Activated CD8-positive, alpha-beta memory T cell treated with anti-CD3 and anti-CD28 coated beads for 4 hours (primary cell): ENCODE measurements around the gene LMNA.

Experiments used
- DNase-seq, 2 donors: peaks; one replicate each; pipeline ENCODE4 v3.0.0-alpha.2; 2020; ENCODE audit warnings: low read depth in 2 of 2

Gene LMNA

DNA sequence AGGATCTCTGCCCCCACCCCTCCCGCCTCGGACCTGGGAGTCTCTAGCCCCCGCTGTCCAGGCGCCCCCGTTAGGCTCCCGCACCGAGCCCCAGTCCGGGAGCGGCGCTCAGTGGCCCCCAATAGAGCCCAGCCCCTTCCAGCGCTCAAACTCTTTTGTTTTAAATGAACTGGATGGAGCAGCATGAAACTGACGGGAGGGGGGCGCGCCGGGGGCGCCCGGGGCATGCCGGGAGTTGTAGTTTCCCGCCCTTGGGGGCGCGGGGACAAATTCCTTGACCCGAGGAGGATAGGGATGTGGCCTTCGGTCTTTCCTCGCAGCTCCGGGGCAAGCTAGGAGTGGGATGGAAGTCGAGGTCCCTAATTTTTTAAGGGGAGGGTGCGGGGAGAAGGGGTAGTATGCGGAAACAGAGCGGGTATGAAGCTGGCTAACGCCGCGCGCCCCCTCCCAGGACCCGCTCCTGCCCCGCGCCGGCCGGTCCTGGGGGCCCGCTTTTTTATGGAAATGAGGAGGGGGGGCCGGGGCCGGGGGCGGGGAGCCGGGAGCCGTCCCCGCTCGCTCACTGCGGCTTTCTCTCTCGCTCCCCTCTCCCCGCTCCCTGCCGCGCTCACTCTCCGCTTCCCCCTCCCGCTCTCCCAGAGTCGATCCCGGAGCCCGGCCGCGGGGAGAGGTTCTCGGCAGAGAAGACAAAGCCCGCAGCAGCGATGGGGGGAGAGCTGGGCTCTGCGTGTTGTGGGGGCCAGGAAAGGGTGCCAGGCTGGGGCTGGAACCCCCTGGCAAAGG, 32.0 kb upstream of the LMNA start, which contains the start of gene MEX3A:
TSS of gene MEX3A (minus strand) at position 157 of the 783 bp plus-strand sequence. CDS start 467 bp downstream, outside the sequence.
- DNase-seq: no peak

DNA sequence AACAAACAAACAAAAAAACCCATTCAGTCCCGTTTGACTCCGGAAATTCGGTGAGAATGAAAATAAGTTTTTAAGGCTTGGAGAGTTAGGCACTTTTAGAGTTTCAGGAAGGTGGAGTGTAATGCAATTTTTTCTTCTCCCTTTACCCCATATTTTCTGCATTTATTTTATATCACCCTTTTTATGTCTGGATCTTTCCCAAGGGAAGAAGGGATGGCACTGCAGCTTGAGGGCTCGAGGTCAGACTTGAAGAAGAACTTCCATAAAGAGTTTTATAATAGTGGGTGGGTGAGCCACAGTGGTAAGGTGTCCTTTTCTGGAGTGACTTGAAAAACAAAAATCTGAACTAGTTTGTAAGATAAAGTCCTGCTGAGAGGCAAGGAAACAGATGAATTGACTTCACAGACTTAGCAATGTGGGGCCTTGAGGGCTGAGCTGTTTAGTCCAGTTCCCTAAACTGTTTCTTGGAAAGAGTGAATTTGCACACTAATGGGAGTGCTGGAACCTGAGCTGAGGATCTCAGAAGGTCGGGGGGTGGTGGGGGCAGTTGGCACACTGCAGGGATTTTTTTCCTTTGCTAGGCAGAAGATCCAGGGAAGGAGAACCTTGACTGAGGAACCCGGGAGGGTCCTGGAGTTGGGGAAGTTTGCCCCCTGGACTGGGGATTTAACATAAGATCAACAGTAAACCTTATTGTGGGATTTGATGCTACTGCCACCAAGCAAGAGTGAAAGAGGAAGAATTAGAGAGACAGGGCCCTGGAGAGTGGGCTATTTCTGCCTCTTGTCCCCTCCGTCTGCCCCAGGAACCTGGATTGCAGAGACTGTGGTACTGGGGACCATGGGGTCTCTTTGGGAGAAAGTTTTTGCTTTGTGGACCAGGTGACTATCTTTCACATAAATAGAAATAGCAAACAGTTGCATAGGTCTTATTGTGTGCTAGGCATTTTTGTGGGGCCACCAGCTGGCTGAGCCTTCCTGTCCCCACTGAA, 30.4 kb upstream of the LMNA start:
- no peak for DNase-seq

GRCh38 chr1:156086256-156086662, 28.3 kb upstream of the LMNA start:
- no peak for DNase-seq

- DNase-seq: no peak
Measured at GRCh38 chr1:156089704-156090103, 24.8 kb upstream of the LMNA start.

GRCh38 chr1:156090138-156090839, 24.2 kb upstream of the LMNA start:
- DNase-seq: no peak

GRCh38 chr1:156090840-156091188, 23.7 kb upstream of the LMNA start:
- peak; percentile 79 to 80 for DNase-seq

GRCh38 chr1:156091610-156092009, 22.9 kb upstream of the LMNA start:
- DNase-seq: no peak

DNA sequence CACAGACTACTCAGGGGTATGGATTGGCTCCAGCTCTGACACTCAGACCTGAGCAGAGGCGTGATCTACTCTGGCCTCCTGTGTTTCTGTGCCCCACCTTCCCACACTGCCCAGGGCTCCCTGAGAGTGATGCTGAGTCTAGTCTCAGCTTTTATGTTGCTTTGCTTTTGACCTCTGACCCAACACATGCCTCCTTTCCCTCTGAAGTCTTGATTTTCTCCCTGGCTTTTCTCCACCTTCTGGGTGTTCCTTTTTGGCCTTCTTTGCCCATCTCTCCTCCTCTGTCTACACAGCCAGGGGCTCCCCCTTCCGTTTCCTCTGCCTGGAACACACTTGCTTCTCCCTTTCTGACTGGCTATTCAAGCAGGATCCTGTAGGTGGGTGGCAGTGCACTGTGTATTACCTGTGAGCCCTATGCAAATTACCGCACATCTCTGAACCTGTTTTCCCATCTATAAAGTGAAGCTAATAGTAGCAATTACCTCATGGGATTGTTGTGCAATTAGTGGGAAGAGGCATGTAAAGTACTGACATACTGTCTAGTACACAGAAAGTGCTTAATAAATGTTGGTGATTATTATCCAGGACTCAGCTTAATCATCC, 18.5 kb upstream of the LMNA start:
- no peak for DNase-seq

- peak; percentile 76 to 84 for DNase-seq
Measured at GRCh38 chr1:156096640-156097391, 17.7 kb upstream of the LMNA start.

- no peak for DNase-seq
Measured at GRCh38 chr1:156097499-156098178, 16.9 kb upstream of the LMNA start.

- no peak for DNase-seq
Measured at GRCh38 chr1:156098784-156099183, 15.7 kb upstream of the LMNA start.

GRCh38 chr1:156099282-156099681, 15.2 kb upstream of the LMNA start:
- DNase-seq: no peak

GRCh38 chr1:156100205-156100995, 14.1 kb upstream of the LMNA start:
- DNase-seq: no peak

DNA sequence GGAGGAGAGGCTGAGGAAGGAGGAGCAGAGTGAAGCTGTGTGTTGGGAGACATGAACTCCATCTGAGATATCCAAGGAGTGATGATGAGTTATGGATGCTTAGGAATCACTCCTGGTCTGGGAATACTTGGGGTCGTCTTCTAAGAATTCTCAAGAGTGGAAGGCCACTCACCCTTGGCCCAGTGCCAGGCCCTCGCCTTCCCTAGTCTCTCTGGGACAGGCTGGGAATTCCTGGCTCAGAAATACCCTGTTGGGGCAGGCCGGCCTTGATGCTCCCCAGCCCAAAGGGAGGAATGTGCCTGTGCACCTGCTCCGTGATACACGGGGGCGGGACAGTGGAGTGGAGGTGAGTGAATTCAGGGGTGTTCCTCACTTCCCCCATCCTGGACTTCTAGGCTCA, 12.6 kb upstream of the LMNA start:
- DNase-seq: no peak

- DNase-seq: no peak
Measured at GRCh38 chr1:156102633-156103511, 11.6 kb upstream of the LMNA start.

DNA sequence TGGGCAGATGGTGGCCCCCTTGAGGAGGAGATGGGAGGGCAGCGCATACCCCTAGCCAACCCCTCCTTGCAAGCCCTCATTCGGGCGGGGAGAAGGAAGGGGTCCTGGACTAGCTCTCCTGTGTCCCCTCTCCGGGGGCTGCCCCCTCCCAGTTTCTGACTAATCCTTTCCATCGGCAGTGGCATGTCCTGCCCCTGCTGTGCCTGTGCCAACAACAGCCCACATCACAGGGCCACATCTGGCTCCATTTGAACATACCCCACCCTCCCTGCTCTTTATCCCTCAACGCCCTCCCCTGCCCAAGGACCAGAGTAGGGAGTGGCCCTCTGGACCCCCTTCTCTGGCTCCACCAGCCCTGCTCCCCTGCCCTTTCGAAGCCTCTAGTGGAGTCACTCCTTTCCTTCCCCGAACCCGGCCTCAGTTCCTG, 11.0 kb upstream of the LMNA start:
- no peak for DNase-seq

DNA sequence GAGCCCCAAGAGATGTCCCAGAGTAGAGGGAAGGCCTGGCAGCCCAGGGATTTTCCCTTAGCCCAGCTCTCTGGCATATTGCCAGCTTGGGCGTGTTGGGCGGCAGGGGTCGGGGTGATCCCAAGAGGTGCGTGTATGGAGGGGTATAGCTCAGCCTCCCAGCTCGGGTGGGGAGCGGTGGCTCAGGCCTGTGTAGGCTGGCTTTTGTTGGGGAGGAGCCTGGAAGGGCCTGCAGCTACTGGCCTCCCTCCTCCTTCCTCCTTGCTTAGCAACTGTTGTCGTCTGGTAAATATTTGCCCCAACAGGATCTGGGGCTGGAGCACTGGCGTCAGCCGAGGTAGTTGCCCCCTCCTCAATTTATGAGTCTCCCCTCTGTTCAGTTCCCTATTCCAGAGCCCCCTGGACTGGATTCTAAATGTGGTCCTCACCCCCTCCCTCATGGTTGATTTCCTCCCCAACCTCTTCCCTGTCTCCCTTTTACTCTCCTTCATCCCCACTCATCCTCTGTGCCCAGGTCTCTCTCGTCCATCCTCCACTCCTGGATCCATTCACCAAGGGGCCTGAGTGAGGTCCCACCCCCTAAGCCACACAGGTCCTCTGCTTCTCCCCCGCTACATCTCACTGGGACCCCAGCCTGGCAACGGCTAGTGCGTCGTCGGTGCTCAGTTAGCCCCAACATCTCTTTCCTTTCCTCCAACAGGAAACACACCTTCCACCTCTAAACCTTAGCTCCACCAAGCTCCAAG, 10.3 kb upstream of the LMNA start:
- DNase-seq: no peak
